Neural progenitor cell (in vitro differentiated cells): ENCODE data around the gene SLC30A3.

Experiments used
- CTCF ChIP-seq: fragments of 200-600 bp; sonication (generic); IDR thresholded peaks from 2 replicates; pipeline ENCODE4 v1.5.1; 2017; ENCODE audit warnings: antibody characterized with exemption, mild to moderate bottlenecking
- EZH2 ChIP-seq: fragments of 200-600 bp; sonication (generic); IDR thresholded peaks from 2 replicates; pipeline ENCODE4 v1.6.1; 2017; ENCODE audit warnings: antibody characterized with exemption, mild to moderate bottlenecking, moderate library complexity
- EZH2phosphoT487 ChIP-seq: fragments of 200-600 bp; sonication (generic); IDR thresholded peaks from 2 replicates; pipeline ENCODE4 v1.6.1; 2017; ENCODE audit warnings: antibody characterized with exemption

GRCh38 chr2:27258051-27258450 lies 4.8 kb downstream of the SLC30A3 start:
- TF ChIP-seq CTCF = no peak
- no peak for TF ChIP-seq EZH2phosphoT487
- TF ChIP-seq EZH2 = no peak
